DMS79 treated with DMSO at 0.1 percent for 48 hours (cell line): Measurements from ENCODE around the gene DENND4C.
"Not testable (repeated sequence)": the region's sequence is repeated elsewhere in the genome, so short reads cannot be mapped to it uniquely, and the experiment has no call there.

ENCODE experiments used
- DNase-seq: peaks from one replicate; lab custom pipeline; 2025; lab: John Stamatoyannopoulos, UW

DENND4C gene

DNA sequence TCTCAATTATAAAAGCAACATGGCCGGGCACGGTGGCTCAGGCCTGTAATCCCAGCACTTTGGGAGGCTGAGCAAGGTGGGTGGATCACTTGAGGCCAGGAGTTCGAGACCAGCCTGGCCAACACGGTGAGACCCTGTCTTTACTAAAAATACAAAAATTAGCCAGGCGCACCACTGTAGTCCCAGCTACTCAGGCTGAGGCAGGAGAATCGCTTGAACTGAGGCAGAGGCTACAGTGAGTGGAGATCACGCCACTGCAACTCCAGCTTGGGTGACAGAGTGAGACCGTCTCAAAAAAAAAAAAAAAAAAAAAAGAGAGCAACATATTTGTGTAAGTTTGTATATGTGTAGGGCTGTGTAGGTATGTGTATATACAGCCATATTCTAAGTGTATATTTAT lies 142.1 kb downstream of the DENND4C start:
- no peak for DNase-seq

DNA sequence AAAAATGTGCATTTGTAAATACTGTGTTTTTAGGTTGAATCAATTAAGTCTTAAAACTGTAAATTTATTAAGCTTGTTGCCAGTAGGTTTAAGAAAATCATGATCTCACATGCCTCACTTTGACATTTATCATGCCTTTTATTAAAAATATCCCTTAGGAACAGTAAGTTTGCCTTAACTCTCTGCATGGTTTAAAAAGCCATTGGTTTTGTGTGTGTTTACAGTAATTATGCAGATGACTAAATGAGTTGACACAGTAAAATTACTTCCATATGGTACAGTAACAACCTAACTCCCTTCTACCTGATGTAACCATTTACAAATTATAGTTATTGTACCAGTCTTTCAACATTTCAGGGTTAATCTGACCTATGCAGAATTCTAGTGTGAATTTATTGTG lies 143.0 kb downstream of the DENND4C start:
- DNase-seq: no peak

GRCh38 chr9:19375538-19375937 lies 145.0 kb downstream of the DENND4C start:
- no peak for DNase-seq

- no peak for DNase-seq
Measured at GRCh38 chr9:19376931-19377330, 146.4 kb downstream of the DENND4C start.

- no peak for DNase-seq
Measured at GRCh38 chr9:19378164-19378563, 147.7 kb downstream of the DENND4C start.

GRCh38 chr9:19378647-19379046 lies 148.2 kb downstream of the DENND4C start:
- no peak for DNase-seq

DNA sequence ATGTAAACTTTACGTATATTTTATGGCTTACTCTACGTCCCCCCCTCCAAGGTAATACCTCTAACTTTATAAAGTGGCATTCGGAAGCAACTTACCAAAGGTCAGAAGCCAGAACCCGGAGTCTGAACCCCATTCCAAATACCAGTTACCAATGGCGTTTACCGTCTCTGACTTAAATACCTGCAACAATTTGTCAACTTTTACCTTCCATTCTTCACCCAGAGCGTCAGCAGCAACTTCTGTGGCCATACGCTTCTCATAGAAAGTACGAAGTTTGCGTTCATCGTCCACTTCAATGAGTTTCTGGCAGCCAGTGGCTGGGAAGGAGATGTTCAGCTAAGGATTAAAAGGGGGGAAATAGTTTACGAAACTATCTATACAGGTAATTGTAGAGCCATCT lies 148.8 kb downstream of the DENND4C start:
- DNase-seq: no peak

DNA sequence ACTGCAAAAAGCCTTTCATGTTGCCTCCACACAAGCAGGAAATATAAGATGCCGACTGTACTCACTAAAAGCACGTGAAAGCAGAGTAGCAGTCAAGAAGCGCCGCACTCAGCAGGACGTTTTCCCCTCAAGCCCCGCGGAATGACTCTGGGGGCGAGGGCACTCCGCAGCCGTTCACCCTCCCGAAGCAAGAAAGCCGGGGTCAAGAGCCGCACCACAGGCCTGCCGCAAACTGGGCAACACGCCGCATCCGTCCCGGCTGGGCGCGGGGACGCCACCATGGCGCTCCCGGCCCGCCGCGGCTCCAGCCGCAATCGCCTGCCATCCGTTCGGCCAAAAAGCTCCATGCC lies 149.2 kb downstream of the DENND4C start:
- no peak for DNase-seq

DNA sequence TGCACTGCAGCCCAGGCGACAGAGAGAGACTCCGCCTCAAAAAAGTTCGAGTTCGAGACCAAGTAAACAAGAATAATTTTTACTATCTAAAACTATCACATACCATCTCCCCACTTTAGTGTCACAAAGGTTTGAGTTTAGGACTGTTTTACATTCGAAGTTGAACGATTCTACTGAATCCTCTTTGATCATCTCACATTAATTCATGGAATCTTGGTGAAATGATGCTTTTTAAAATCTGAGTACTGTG lies 150.3 kb downstream of the DENND4C start:
- DNase-seq: no peak

DNA sequence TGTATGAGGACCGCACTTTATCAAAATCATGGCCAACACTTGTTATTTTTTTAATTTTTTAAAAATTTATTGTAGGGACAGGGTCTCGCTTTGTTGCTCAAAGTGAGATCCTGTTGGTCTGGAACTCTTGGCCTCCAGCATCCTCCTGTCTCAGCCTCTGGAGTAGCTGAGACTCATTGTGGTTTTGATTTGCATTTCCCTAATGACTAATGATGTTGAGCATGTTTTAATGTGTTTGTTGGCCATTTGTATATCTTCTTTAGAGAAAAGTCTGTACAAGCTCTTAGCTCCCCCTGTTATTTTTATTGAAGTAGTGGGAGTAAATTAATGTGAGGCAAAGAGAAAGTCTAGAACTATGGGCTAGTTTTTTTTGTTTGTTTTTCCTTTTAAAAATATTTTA lies 151.2 kb downstream of the DENND4C start:
- no peak for DNase-seq

DNA sequence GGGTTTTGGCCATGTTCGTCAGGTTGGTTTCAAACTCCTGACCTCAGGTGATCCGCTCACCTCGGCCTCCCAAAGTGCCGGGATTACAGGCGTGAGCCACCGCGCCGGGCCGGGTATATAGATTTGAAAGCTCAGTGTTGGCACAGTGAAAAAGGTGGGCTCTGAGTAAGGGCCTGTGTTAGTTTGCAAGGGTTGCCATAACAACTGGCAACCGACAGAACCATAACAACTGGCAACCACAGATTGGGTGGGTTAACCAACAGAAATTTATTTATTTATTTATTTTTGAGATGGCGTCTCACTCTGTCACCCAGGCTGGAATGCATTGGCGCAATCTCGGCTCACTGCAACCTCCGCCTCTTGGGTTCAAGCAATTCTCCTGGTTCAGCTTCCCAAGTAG lies 154.7 kb downstream of the DENND4C start:
- DNase-seq: not testable (repeated sequence)

- DNase-seq: no peak
Measured at GRCh38 chr9:19385786-19386501, 155.5 kb downstream of the DENND4C start.

- no peak for DNase-seq
Measured at GRCh38 chr9:19386502-19387044, 156.1 kb downstream of the DENND4C start.

- DNase-seq: no peak
Measured at GRCh38 chr9:19387317-19387716, 156.8 kb downstream of the DENND4C start.

DNA sequence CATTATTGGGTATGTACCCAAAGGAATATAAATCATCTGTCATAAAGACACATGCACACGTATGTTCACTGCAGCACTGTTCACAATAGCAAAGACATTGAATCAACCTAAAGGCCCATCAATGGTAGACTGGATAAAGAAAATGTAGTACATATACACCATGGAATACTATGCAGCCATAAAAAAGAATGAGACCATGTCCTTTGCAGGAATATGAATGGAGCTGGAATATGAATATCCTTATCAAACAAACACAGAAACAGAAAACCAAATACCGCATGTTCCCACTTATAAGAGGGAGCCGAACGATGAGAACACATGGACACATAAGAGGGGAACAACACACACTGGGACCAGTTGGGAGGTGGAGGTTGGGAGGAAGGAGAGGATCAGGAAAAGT lies 159.0 kb downstream of the DENND4C start:
- not testable (repeated sequence) for DNase-seq

GRCh38 chr9:19397845-19398244 lies 167.4 kb downstream of the DENND4C start:
- DNase-seq: no peak

- DNase-seq: not testable (repeated sequence)
Measured at GRCh38 chr9:19403231-19403630, 172.7 kb downstream of the DENND4C start.

DNA sequence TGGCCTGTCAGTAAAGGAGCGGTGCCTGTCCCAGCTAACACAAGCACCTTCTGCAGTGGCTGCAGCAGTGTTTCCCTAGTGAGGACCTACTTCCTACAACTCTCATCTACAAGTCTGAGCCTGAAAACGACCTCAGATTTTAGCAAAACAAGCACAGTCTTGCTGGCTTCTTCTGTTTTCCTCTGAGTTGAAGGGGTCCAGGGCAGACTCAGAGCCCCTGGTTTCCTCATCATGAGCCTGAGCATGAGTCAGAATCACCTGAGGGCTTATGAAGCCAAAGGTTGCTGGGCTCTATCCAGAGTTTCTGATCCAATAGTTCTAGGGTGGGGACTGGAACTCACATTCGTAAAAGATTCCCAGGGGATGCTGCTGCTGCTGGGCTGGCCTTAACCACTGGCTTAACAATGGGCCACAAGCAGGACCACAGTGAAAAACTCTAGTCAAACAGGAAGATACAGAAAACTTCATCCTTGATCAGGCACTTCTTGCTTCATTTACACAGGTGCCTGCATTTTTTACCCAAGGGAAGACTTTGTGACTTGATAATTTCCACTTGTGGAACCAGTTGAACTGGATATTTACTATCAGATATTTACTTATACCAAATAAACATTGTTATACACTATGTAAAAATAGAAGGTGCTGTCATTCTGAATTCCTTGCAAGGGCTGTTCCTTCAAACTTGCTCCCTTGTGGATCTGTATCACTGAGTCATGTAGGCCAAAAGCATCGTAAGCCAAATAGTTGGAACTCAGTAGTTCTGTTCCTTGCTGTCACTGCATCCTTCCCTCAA lies 174.0 kb downstream of the DENND4C start:
- DNase-seq: no peak

DNA sequence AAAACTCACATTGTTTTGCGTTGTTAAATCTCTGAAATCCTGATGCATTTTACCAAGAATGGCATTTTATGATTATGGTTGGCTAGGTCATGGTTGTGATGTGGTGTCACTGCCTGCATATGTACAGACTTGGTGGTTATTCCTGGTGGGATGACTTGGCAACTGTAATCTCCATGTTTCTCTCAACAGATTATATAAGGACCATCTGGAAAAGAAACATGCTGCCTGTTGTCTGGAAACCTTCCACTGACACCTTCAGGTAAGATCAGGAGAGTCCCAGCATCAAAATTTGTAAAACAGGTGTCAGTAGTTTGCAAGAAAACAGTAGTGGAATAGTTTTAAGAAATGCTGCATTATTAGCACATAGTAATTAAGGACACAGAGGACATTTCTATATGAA lies 175.3 kb downstream of the DENND4C start:
- DNase-seq: no peak

DNA sequence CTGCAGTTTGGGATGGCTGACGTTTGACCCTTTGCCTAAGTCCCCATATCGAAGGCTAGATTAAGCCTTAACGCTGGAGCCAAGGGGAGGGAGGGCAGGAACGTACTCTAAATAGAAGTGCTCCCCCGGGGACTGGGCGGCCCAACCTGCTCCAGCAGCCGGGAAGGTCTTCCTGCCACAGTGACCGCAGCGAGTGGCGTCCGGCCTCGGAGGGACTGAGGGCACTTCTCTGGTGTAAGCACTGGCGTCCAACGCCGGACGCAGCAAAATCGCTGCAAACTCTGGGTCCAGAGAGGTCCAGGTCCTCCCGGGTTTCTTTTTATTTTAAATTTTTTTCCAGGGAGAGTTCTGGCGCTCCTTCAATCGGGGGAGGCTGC lies 177.8 kb downstream of the DENND4C start:
- DNase-seq: peak; percentile 41

GRCh38 chr9:19408693-19409400 lies 178.4 kb downstream of the DENND4C start, which contains the start of gene ACER2:
ACER2 (plus strand) TSS chr9:19409009; CDS start chr9:19409085, 76 bp downstream.
- DNase-seq: peak; percentile 80

DNA sequence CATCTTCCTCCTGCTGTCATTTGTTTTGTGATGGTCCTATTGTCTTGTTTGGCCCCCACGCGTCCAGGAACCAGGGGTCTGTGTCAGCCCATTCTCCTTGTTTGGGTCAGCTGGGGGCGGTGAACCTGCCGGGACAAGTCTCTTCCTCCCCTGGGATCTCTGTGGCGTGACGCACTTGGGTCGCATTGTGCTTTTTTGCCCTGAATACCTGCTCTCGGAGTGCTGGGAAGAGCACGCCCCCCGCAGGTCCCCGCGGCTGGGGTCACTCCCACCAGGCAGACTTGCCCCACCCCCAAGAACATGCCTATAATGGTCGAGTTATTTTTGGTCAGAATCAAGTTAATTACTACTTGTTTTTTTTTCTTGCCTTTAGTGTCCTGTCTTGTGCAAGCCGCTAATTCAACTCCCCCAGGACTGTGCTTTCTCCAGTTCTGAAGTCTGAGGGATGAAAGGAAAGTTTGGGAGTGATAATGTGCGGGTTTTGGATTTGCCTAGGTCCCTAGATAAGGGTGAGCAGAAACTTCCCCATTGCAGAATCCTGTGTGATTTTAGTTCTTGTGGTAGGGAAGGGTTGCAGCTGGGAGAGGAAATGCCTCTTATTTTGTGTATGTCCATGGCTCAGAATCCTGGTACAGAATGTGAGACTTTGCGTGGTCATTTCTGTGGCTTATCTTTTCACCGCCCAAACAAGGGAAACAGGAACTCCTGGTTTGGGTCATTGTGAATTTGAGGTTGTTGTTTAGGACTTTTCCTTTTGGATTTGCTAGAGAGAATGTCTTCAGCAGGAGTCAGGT lies 179.1 kb downstream of the DENND4C start:
- DNase-seq: peak; percentile 37
